ENCODE measurements around the gene LSM8. TPM values are rescaled to one million over a fixed set of nuclear protein-coding genes. Genes with fewer than 3 reads are reported as not detected.

LSM8 gene
- total RNA-seq, 2 experiments from 2014 or later, result 52.3 to 54.4 TPM

Other genes with a start within 250 kb of the LSM8 start
- under 1 TPM; 0.47 to 0.66 TPM for gene ANKRD7, start 40.5 kb downstream of the LSM8 start, total RNA-seq